ENCODE results near the gene TTYH2.
A peak's percentile ranks its signal among the peaks of the same experiment; 100 is the strongest.

TTYH2 gene

GRCh38 chr17:74290340-74290739 lies 77.0 kb downstream of the TTYH2 start:
- no peak for DNase-seq (ENCODE audit: low spot score)

GRCh38 chr17:74292495-74292894 lies 79.1 kb downstream of the TTYH2 start:
- no peak for DNase-seq (ENCODE audit: low spot score)

GRCh38 chr17:74295625-74296547 lies 82.5 kb downstream of the TTYH2 start:
- DNase-seq (ENCODE audit: low spot score), result no peak

- DNase-seq (ENCODE audit: low spot score), result peak; percentile 45
These were observed 83.2 kb downstream of the TTYH2 start for GRCh38 chr17:74296548-74296936.

GRCh38 chr17:74297941-74298340 lies 84.6 kb downstream of the TTYH2 start:
- DNase-seq (ENCODE audit: low spot score), result no peak

GRCh38 chr17:74298778-74299177 lies 85.4 kb downstream of the TTYH2 start:
- no peak for DNase-seq (ENCODE audit: low spot score)

- no peak for DNase-seq (ENCODE audit: low spot score)
These were observed 86.0 kb downstream of the TTYH2 start for GRCh38 chr17:74299226-74300009.

- no peak for DNase-seq (ENCODE audit: low spot score)
These were observed 89.9 kb downstream of the TTYH2 start for GRCh38 chr17:74303305-74303704.

- no peak for DNase-seq (ENCODE audit: low spot score)
These were observed 90.8 kb downstream of the TTYH2 start for GRCh38 chr17:74304184-74304583.

- DNase-seq (ENCODE audit: low spot score), result no peak
These were observed 92.7 kb downstream of the TTYH2 start for GRCh38 chr17:74305865-74306654.

GRCh38 chr17:74307984-74308773 lies 94.8 kb downstream of the TTYH2 start:
- DNase-seq (ENCODE audit: low spot score), result no peak

- no peak for DNase-seq (ENCODE audit: low spot score)
These were observed 96.5 kb downstream of the TTYH2 start for GRCh38 chr17:74309902-74310301.
